Uterus (tissue), 4 donors: ENCODE results near the gene DNAJC24. TPM values are rescaled to one million over a fixed set of nuclear protein-coding genes. Genes with fewer than 3 reads are reported as not detected.

ENCODE experiments used
- DNase-seq, 2 donors: peaks; one replicate each; pipeline ENCODE4 v3.0.0-alpha.2; 2019 to 2020
- H3K27ac ChIP-seq, 2 donors: fragments of 200-600 bp; sonication (generic); 1 replicate in 1 of 2; 2 replicates in 1 of 2; pipeline ENCODE4 v1.5.1; 2016 to 2018
- H3K27me3 ChIP-seq, 2 donors: fragments of 200-600 bp; sonication (generic); one replicate each; pipeline ENCODE4 v1.5.1; 2018 to 2019; ENCODE audit warnings: control low read depth in 1 of 2
- H3K36me3 ChIP-seq, 2 donors: fragments of 200-600 bp; sonication (generic); one replicate each; pipeline ENCODE4 v1.5.1; 2019; ENCODE audit warnings: control low read depth in 1 of 2
- H3K4me1 ChIP-seq, 2 donors: fragments of 200-600 bp; sonication (generic); one replicate each; pipeline ENCODE4 v1.5.1; 2018 to 2019; ENCODE audit warnings: control low read depth in 1 of 2
- H3K4me3 ChIP-seq, 2 donors: fragments of 200-600 bp; sonication (generic); 1 replicate in 1 of 2; 2 replicates in 1 of 2; pipeline ENCODE4 v1.5.1; 2018 to 2019; ENCODE audit warnings: mild to moderate bottlenecking in 1 of 2
- H3K9me3 ChIP-seq, 2 donors: fragments of 200-600 bp; sonication (generic); one replicate each; pipeline ENCODE4 v1.5.1; 2019; ENCODE audit warnings: control low read depth in 1 of 2
- POLR2A ChIP-seq, 2 donors: fragments of 450-650 bp; IDR thresholded peaks; one replicate each; pipeline ENCODE4 v1.6.1; 2016; ENCODE audit warnings: antibody characterized with exemption in 2 of 2, mild to moderate bottlenecking in 1 of 2, moderate library complexity in 1 of 2
- intact Hi-C: fragments of 100-400 bp; cut with DNase I; formaldehyde crosslinking; loops from one replicate; pipeline ENCODE4 v1.15.1; 2023; ENCODE audit warnings: low total_unique reads
- total RNA-seq, 4 donors: library from RNA; depleted of rRNA in 3 of 4; stranded (reverse); fragments of >200 nt in 3 of 4; gene quantifications; one replicate each; pipeline versions ENCODE4 v1.1.0 to v1.2.4, GENCODE V29; 2014 to 2023
- TF ChIP-seq, protein P1 (sequence below), 4 experiments: fragments of 200-600 bp in 2 of 4; fragments of 450-650 bp in 2 of 4; sonication (generic) in 2 of 4; IDR thresholded peaks; one replicate each; pipeline ENCODE4 v1.5.1; 2016 to 2019; ENCODE audit warnings: antibody characterized with exemption in 4 of 4, mild to moderate bottlenecking in 2 of 4, moderate library complexity in 1 of 4
- donor health status: DM: yes; HTN: yes; CAD: no.

The DNAJC24 gene
- total RNA-seq, 4 donors from 2014 or later: 19.6 to 33.9 (median 23.0) TPM

- intact Hi-C loops: no loop called here
- Histone ChIP-seq H3K9me3 (no peaks in the 10 kb centered on the region), H3K4me3 (no peak overlapping the region), H3K4me1 (no peaks in the 10 kb centered on the region), H3K27ac (no peak overlapping the region), H3K27me3 (no peaks in the 10 kb centered on the region), H3K36me3 (no peaks in the 10 kb centered on the region)
- TF ChIP-seq, protein P1, sequence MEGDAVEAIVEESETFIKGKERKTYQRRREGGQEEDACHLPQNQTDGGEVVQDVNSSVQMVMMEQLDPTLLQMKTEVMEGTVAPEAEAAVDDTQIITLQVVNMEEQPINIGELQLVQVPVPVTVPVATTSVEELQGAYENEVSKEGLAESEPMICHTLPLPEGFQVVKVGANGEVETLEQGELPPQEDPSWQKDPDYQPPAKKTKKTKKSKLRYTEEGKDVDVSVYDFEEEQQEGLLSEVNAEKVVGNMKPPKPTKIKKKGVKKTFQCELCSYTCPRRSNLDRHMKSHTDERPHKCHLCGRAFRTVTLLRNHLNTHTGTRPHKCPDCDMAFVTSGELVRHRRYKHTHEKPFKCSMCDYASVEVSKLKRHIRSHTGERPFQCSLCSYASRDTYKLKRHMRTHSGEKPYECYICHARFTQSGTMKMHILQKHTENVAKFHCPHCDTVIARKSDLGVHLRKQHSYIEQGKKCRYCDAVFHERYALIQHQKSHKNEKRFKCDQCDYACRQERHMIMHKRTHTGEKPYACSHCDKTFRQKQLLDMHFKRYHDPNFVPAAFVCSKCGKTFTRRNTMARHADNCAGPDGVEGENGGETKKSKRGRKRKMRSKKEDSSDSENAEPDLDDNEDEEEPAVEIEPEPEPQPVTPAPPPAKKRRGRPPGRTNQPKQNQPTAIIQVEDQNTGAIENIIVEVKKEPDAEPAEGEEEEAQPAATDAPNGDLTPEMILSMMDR (IDR thresholded peaks at IDR 0.05): no peak
- no peak for TF ChIP-seq POLR2A (IDR thresholded peaks at IDR 0.05)
- no peak for DNase-seq
Measured at GRCh38 chr11:31419138-31419537, 49.5 kb downstream of the DNAJC24 start.

DNA sequence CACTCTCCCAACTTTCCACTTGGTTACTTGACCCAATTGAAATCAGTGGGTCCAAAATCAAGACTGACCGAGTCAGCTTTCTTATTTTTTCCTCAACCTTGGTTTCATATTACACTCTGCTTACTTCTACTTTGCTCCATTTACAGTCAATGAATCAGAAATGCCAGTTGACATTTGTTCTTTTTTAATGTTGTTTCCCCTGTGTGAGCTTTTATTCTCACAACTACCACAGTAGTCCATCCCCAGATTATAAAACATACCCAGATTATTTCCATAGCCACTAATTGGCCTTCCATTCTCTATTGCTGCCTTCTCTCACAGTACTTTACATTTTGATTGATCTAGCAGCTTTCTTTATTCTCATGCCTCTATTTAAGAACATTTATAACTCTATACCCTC lies 50.0 kb downstream of the DNAJC24 start:
- TF ChIP-seq, protein P1 (IDR thresholded peaks at IDR 0.05): no peak
- TF ChIP-seq POLR2A (IDR thresholded peaks at IDR 0.05): no peak
- no peak overlapping the region for H3K4me3 ChIP-seq
- no peak for DNase-seq
- H3K36me3 ChIP-seq: no peaks in the 10 kb centered on the region
- H3K4me1 ChIP-seq: no peaks in the 10 kb centered on the region
- no peaks in the 10 kb centered on the region for H3K9me3 ChIP-seq
- no peaks in the 10 kb centered on the region for H3K27me3 ChIP-seq
- intact Hi-C loops: no loop called here
- H3K27ac ChIP-seq: no peak overlapping the region

GRCh38 chr11:31421820-31422219 lies 52.2 kb downstream of the DNAJC24 start:
- no peak for DNase-seq
- Histone ChIP-seq H3K4me3 (no peak overlapping the region), H3K27me3 (no peaks in the 10 kb centered on the region), H3K27ac (no peak overlapping the region), H3K36me3 (no peaks in the 10 kb centered on the region), H3K4me1 (no peaks in the 10 kb centered on the region), H3K9me3 (no peaks in the 10 kb centered on the region)
- no peak for TF ChIP-seq POLR2A (IDR thresholded peaks at IDR 0.05)
- TF ChIP-seq, protein P1 (IDR thresholded peaks at IDR 0.05): no peak
- intact Hi-C loops: no loop called here

- intact Hi-C loops: no loop called here
- H3K27ac ChIP-seq: no peak overlapping the region
- no peaks in the 10 kb centered on the region for H3K27me3 ChIP-seq
Measured at GRCh38 chr11:31422703-31423102, 53.0 kb downstream of the DNAJC24 start.

DNA sequence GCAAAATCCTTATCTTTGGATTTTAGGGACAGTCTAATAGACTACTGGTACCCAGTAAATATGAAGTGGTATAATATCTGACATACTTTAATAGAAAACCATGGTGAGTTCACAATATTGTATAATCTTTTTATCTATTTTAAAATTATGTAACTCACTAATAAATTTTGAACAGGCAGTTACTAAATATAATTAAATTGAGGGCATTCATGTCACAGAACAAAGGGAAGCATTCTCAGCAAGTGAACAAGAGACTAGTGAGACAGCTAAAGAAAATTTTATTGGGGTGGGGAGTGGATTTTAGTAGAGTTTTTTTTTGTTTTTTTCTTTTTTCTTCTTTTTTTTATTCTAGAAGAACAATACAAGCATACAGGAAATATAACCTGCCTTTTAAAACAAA lies 55.0 kb downstream of the DNAJC24 start:
- no peak overlapping the region for H3K4me3 ChIP-seq
- no peak for TF ChIP-seq POLR2A (IDR thresholded peaks at IDR 0.05)
- TF ChIP-seq, protein P1 (IDR thresholded peaks at IDR 0.05): no peak
- no peaks in the 10 kb centered on the region for H3K27me3 ChIP-seq
- intact Hi-C loops: no loop called here
- H3K36me3 ChIP-seq: no peaks in the 10 kb centered on the region
- no peak for DNase-seq
- no peaks in the 10 kb centered on the region for H3K9me3 ChIP-seq
- no peaks in the 10 kb centered on the region for H3K4me1 ChIP-seq
- no peak overlapping the region for H3K27ac ChIP-seq

More at GRCh38 chr11:31422703-31423102, 53.0 kb downstream of the DNAJC24 start:
- Histone ChIP-seq H3K4me3 (no peak overlapping the region), H3K36me3 (no peaks in the 10 kb centered on the region), H3K9me3 (no peaks in the 10 kb centered on the region), H3K4me1 (no peaks in the 10 kb centered on the region)
- TF ChIP-seq, protein P1 (IDR thresholded peaks at IDR 0.05): no peak
- no peak for TF ChIP-seq POLR2A (IDR thresholded peaks at IDR 0.05)
- DNase-seq: no peak
